Lung (tissue), 12 donors: ENCODE measurements around the gene CHRNG. TPM values are rescaled to one million over a fixed set of nuclear protein-coding genes. Genes with fewer than 3 reads are reported as not detected.

Experiments
- ATAC-seq: fragments of 200-7000 bp; cut with Tn5 transposase; one replicate; pipeline ENCODE4 v1.9.1; 2020; ENCODE audit warnings: moderate number of reproducible peaks; ENCODE audit not compliant: insufficient read depth, low FRiP score
- DNase-seq, 3 donors: peaks; one replicate each; pipeline ENCODE4 v3.0.0-alpha.2; 2013 to 2017
- H3K27ac ChIP-seq, 2 donors: one replicate each; pipeline ENCODE4 v1.5.1; 2013; ENCODE audit warnings: mild to moderate bottlenecking in 2 of 2, moderate library complexity in 2 of 2, control low read depth in 1 of 2, inconsistent platforms in 1 of 2, low read depth in 1 of 2, low read length in 1 of 2
- H3K27me3 ChIP-seq, 3 donors: one replicate each; pipeline ENCODE4 v1.5.1; 2013; ENCODE audit warnings: low read length in 2 of 3; ENCODE audit not compliant: control insufficient read depth in 3 of 3, insufficient read depth in 3 of 3
- H3K36me3 ChIP-seq, 4 donors: one replicate each; pipeline ENCODE4 v1.5.1; 2013; ENCODE audit warnings: low read length in 4 of 4, mild to moderate bottlenecking in 1 of 4, moderate library complexity in 1 of 4; ENCODE audit not compliant: control insufficient read depth in 4 of 4, insufficient read depth in 4 of 4
- H3K4me1 ChIP-seq, 5 donors: one replicate each; pipeline ENCODE4 v1.5.1; 2013; ENCODE audit warnings: low read length in 5 of 5, mild to moderate bottlenecking in 2 of 5, moderate library complexity in 1 of 5; ENCODE audit not compliant: control insufficient read depth in 5 of 5, insufficient read depth in 5 of 5
- H3K4me3 ChIP-seq: one replicate; pipeline ENCODE4 v1.5.1; 2013; ENCODE audit warnings: mild to moderate bottlenecking, control low read depth, moderate library complexity
- H3K9ac ChIP-seq, 2 donors: one replicate each; pipeline ENCODE4 v1.5.1; 2013; ENCODE audit warnings: low read length in 2 of 2, control low read depth in 1 of 2; ENCODE audit not compliant: insufficient read depth in 1 of 2
- H3K9me3 ChIP-seq, 4 donors: one replicate each; pipeline ENCODE4 v1.5.1; 2013; ENCODE audit warnings: low read length in 3 of 4, mild to moderate bottlenecking in 1 of 4, moderate library complexity in 1 of 4; ENCODE audit not compliant: control insufficient read depth in 4 of 4, insufficient read depth in 3 of 4
- CTCF ChIP-seq: IDR thresholded peaks from 2 replicates; pipeline ENCODE4 v1.5.1; 2012; ENCODE audit warnings: mild to moderate bottlenecking; ENCODE audit errors: control extremely low read depth, extremely low read depth
- WGBS, 2 donors: extraction: QIAGEN DNeasy Blood & Tissue Kit; methylation state at CpG; one replicate each; pipeline ENCODE4 v1.1.7; 2013; 5-methylcytosine and 5-hydroxymethylcytosine counted together
- polyA plus RNA-seq, 2 donors: library from polyadenylated mRNA; stranded (reverse); fragments of 200-250 nt; gene quantifications; one replicate each; pipeline ENCODE4 v1.2.1, GENCODE V29; 2013
- total RNA-seq, 2 donors: library from RNA; depleted of rRNA in 1 of 2; stranded (reverse); fragments of >200 nt in 1 of 2; gene quantifications; one replicate each; pipeline ENCODE4 v1.2.1, GENCODE V29; 2014 to 2021
- donor health status: control.
- donor health status: control.
- donor health status: Bipolar disorder and iron deficiency.
- donor health status: healthy.
- donor health status: DM: yes; HTN: yes; CAD: no.

Gene CHRNG
- total and polyA plus RNA-seq, 4 donors: not detected

DNA sequence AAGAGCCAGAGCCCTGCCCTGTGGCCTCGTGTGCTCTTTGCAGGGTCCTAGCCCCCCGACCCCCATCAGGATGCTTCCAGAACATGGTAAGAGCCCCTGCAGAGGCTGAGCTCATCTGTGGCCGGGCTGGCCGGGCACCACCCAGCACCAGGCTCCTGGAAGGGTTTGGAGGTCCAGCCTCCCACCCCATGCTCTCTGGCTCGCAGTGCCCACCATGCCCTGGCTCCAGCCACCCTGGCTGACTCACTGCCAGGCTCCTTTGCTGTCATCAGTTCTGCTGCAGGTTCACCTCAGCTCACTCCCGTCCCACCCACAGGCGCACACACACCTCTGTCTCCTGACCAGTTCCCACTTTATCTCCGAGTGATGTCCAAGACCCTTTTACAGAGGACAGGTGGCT lies 48.5 kb downstream of the CHRNG start:
- Histone ChIP-seq H3K27me3 (no peaks in the 10 kb centered on the region), H3K36me3 (peaks cover 0 to 9% (median under 1%) of the 10 kb centered on the region in 4 donors), H3K9me3 (no peaks in the 10 kb centered on the region), H3K4me1 (peaks cover 0 to 5% (median 0%) of the 10 kb centered on the region in 5 donors), H3K27ac (no peak overlapping the region), H3K4me3 (no peak overlapping the region), H3K9ac (no peak overlapping the region)
- ATAC-seq: no peak
- TF ChIP-seq CTCF: no peak
- WGBS, 2 donors: 91 to 96% methylated on average over 8 of the region's 8 CpGs
- no peak for DNase-seq

DNA sequence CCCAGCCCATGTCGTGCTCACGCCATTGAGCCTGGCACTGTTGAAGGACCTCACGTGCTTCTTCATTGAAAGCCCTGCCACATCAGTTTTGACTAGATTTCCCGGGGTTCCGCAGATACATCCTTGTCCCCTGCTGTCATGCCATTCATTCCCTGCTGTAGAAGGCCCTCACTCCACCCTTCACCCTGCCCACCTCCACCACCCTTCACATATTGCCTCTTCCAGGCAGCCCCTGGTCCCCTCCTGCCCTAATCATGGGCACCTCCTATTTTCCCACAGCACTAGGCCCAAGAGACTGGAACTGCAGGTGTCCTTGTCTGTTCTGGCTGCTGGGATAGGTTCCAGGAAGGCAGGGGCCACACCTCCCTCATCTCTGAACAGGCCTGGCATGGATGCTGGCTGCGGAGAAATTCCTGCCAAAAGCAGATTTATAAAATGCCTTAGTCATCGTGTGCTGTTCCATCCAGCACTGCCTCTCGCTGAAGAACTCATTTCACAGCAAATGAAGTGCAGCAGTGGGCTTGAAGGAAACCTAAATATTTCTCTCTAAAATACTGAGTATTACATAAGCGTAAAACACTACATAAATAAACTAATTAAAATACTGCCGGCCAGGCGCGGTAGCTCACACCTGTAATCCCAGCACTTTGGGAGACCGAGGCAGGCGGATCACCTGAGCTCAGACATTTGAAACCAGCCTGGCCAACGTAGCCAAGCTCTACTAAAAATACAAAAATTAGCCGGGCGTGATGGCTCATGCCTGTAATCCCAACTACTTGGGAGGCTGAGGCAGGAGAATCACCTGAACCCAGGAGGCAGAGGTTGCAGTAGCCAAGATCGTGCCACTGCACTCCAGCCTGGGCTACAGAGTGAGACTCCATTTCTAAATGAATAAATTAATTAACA lies 49.4 kb downstream of the CHRNG start:
- no peak overlapping the region for H3K4me3 ChIP-seq
- WGBS, 2 donors: 80 to 92% methylated on average over 18 of the region's 18 CpGs
- ATAC-seq (no peak), DNase-seq (peak in 1 of 3 donors; percentile 16)
- H3K36me3 ChIP-seq: peaks cover 0 to under 1% (median 0%) of the 10 kb centered on the region in 4 donors
- H3K27ac ChIP-seq: no peak overlapping the region
- no peaks in the 10 kb centered on the region for H3K27me3 ChIP-seq
- TF ChIP-seq CTCF: no peak
- no peak overlapping the region for H3K9ac ChIP-seq
- no peaks in the 10 kb centered on the region for H3K9me3 ChIP-seq
- peaks cover 0 to 5% (median 0%) of the 10 kb centered on the region in 5 donors for H3K4me1 ChIP-seq

GRCh38 chr2:232592772-232593395 lies 53.4 kb downstream of the CHRNG start:
- WGBS, 2 donors: 85 to 98% methylated on average over 3 of the region's 3 CpGs
- no peak overlapping the region for H3K4me3 ChIP-seq
- no peaks in the 10 kb centered on the region for H3K36me3 ChIP-seq
- DNase-seq (no peak), ATAC-seq (peak; percentile 16)
- H3K27ac ChIP-seq: peak overlapping the region in 1 of 2 donors; percentile 25
- no peak overlapping the region for H3K9ac ChIP-seq
- no peaks in the 10 kb centered on the region for H3K9me3 ChIP-seq
- H3K27me3 ChIP-seq: no peaks in the 10 kb centered on the region
- no peak for TF ChIP-seq CTCF
- H3K4me1 ChIP-seq: no peaks in the 10 kb centered on the region
